ENCODE measurements around the gene RNF166. TPM values are rescaled to one million over a fixed set of nuclear protein-coding genes. Genes with fewer than 3 reads are reported as not detected.

RNF166 gene
- total and polyA plus RNA-seq, 2 donors (not counting 1 experiment from before 2014, with no cell fraction given): 6.6 to 9.7 TPM

DNA sequence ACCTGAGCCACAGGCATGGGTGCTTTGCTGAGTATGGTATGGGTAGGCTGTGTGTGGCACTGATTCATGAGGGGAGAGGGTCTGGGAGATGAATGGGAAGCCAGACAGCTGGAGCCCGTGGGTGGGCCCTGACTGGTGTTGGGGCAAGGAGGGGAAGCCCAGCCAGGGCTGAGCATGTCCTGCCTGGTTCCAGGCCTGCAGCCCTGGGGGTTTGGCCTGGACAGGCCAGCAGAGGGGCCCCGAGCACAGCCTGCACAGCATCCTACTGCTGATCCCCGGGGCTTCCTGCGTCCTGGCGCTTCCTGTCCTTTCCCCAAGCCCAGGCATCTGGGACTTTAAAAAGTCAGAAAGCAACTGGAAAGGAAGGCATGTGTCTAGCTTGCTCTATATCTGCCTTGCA is 38.7 kb downstream of the RNF166 start:
- no peaks in the 10 kb centered on the region for H3K4me1 ChIP-seq (ENCODE audit: control insufficient read depth, extremely low read depth, insufficient read depth, low read length)
- DNase-seq (ENCODE audit: low read depth in 2 of 2): no peak
- no peak for TF ChIP-seq EZH2 (IDR thresholded peaks at IDR 0.05; ENCODE audit: low read length, missing control alignments)
- TF ChIP-seq, protein P1, sequence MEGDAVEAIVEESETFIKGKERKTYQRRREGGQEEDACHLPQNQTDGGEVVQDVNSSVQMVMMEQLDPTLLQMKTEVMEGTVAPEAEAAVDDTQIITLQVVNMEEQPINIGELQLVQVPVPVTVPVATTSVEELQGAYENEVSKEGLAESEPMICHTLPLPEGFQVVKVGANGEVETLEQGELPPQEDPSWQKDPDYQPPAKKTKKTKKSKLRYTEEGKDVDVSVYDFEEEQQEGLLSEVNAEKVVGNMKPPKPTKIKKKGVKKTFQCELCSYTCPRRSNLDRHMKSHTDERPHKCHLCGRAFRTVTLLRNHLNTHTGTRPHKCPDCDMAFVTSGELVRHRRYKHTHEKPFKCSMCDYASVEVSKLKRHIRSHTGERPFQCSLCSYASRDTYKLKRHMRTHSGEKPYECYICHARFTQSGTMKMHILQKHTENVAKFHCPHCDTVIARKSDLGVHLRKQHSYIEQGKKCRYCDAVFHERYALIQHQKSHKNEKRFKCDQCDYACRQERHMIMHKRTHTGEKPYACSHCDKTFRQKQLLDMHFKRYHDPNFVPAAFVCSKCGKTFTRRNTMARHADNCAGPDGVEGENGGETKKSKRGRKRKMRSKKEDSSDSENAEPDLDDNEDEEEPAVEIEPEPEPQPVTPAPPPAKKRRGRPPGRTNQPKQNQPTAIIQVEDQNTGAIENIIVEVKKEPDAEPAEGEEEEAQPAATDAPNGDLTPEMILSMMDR (conservative IDR thresholded peaks at IDR 0.05 in 1 of 2, IDR thresholded peaks at IDR 0.05 in 1 of 2; ENCODE audit: low read depth in 1 of 2, low read length in 2 of 2): no peak

DNA sequence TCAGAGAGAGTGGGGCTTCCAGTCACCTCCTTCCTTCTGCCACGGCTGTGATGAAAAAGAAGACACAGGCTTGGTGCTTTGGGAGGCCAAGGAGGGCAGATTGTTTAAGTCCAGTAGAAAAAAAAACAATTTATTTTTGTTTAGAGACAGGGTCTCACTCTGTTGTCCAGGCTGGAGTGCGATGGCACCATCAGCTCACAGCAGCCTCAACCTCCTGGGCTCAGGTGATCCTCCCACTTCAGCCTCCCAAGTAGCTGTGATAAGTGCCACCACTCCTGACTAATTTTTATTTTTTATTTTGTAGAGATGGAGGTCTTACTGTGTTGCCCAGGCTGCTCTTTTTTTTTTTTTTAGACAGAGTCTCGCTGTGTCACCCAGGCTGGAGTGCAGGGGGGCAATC is 40.6 kb downstream of the RNF166 start:
- no peaks in the 10 kb centered on the region for H3K9me3 ChIP-seq (ENCODE audit: control insufficient read depth, insufficient read depth, low read depth, low read length)
- DNase-seq (ENCODE audit: low read depth in 2 of 2): no peak
- no peaks in the 10 kb centered on the region for H3K27me3 ChIP-seq (ENCODE audit: control insufficient read depth, insufficient read depth, low read length)
- H3K79me2 ChIP-seq (ENCODE audit: control insufficient read depth, insufficient read depth, low read length): peaks cover 18% of the 10 kb centered on the region
- no peaks in the 10 kb centered on the region for H3K36me3 ChIP-seq (ENCODE audit: control insufficient read depth, insufficient read depth, low read length)
- H3K4me3 ChIP-seq (replicated peaks in 1 of 4; ENCODE audit: control extremely low read depth in 1 of 4, insufficient read depth in 1 of 4, low read depth in 3 of 4, low read length in 4 of 4): no peak overlapping the region
- no peak overlapping the region for H3K4me2 ChIP-seq (ENCODE audit: extremely low read depth, insufficient read depth, low read length)
- no peak for TF ChIP-seq EZH2 (IDR thresholded peaks at IDR 0.05; ENCODE audit: low read length, missing control alignments)
- TF ChIP-seq, protein P1 (conservative IDR thresholded peaks at IDR 0.05 in 1 of 2, IDR thresholded peaks at IDR 0.05 in 1 of 2; ENCODE audit: low read depth in 1 of 2, low read length in 2 of 2): no peak
- H3K9ac ChIP-seq (ENCODE audit: insufficient read depth, low read length): no peak overlapping the region
- H3K4me1 ChIP-seq (ENCODE audit: control insufficient read depth, extremely low read depth, insufficient read depth, low read length): no peaks in the 10 kb centered on the region
- no peak overlapping the region for H2AFZ ChIP-seq (ENCODE audit: low read length)
- H4K20me1 ChIP-seq (ENCODE audit: control insufficient read depth, extremely low read depth, insufficient read depth, low read length): no peaks in the 10 kb centered on the region
- H3K27ac ChIP-seq (ENCODE audit: insufficient read depth, low read length): no peak overlapping the region

More for the DNA sequence above, 38.7 kb downstream of the RNF166 start:
- Histone ChIP-seq H3K79me2 (ENCODE audit: control insufficient read depth, insufficient read depth, low read length) (peaks cover 3% of the 10 kb centered on the region), H3K36me3 (ENCODE audit: control insufficient read depth, insufficient read depth, low read length) (peaks cover 2% of the 10 kb centered on the region), H3K9me3 (ENCODE audit: control insufficient read depth, insufficient read depth, low read depth, low read length) (no peaks in the 10 kb centered on the region), H3K27me3 (ENCODE audit: control insufficient read depth, insufficient read depth, low read length) (no peaks in the 10 kb centered on the region), H2AFZ (ENCODE audit: low read length) (no peak overlapping the region), H3K4me3 (replicated peaks in 1 of 4; ENCODE audit: control extremely low read depth in 1 of 4, insufficient read depth in 1 of 4, low read depth in 3 of 4, low read length in 4 of 4) (no peak overlapping the region), H3K9ac (ENCODE audit: insufficient read depth, low read length) (no peak overlapping the region), H3K27ac (ENCODE audit: insufficient read depth, low read length) (no peak overlapping the region), H3K4me2 (ENCODE audit: extremely low read depth, insufficient read depth, low read length) (no peak overlapping the region), H4K20me1 (ENCODE audit: control insufficient read depth, extremely low read depth, insufficient read depth, low read length) (no peaks in the 10 kb centered on the region)

DNA sequence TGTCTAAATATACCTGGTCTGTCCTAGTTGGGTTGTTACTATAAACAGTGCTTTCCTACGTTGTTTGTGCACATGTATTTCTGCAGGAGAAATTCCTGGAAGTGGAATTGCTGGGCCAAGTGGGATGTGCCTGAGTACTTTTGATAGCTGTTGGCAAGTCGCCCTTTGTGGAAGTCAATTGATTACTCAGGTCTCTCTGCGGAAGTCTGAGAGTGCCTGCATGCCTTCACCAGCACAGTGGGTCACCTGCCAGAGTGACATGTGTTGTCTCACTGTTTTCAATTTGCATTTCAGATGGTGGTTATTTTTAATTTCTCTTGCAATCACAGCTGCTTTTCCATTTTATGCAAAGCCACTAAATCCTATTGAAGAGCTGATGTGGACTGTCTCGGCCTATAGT is 41.1 kb downstream of the RNF166 start:
- H4K20me1 ChIP-seq (ENCODE audit: control insufficient read depth, extremely low read depth, insufficient read depth, low read length): no peaks in the 10 kb centered on the region
- no peaks in the 10 kb centered on the region for H3K36me3 ChIP-seq (ENCODE audit: control insufficient read depth, insufficient read depth, low read length)
- no peak overlapping the region for H3K4me2 ChIP-seq (ENCODE audit: extremely low read depth, insufficient read depth, low read length)
- no peaks in the 10 kb centered on the region for H3K27me3 ChIP-seq (ENCODE audit: control insufficient read depth, insufficient read depth, low read length)
- H3K79me2 ChIP-seq (ENCODE audit: control insufficient read depth, insufficient read depth, low read length): peaks cover 19% of the 10 kb centered on the region
- H3K27ac ChIP-seq (ENCODE audit: insufficient read depth, low read length): no peak overlapping the region
- H3K9me3 ChIP-seq (ENCODE audit: control insufficient read depth, insufficient read depth, low read depth, low read length): no peaks in the 10 kb centered on the region
- H2AFZ ChIP-seq (ENCODE audit: low read length): no peak overlapping the region
- TF ChIP-seq, protein P1 (conservative IDR thresholded peaks at IDR 0.05 in 1 of 2, IDR thresholded peaks at IDR 0.05 in 1 of 2; ENCODE audit: low read depth in 1 of 2, low read length in 2 of 2): no peak
- no peak for TF ChIP-seq EZH2 (IDR thresholded peaks at IDR 0.05; ENCODE audit: low read length, missing control alignments)
- no peaks in the 10 kb centered on the region for H3K4me1 ChIP-seq (ENCODE audit: control insufficient read depth, extremely low read depth, insufficient read depth, low read length)
- H3K4me3 ChIP-seq (replicated peaks in 1 of 4; ENCODE audit: control extremely low read depth in 1 of 4, insufficient read depth in 1 of 4, low read depth in 3 of 4, low read length in 4 of 4): no peak overlapping the region
- no peak for DNase-seq (ENCODE audit: low read depth in 2 of 2)
- H3K9ac ChIP-seq (ENCODE audit: insufficient read depth, low read length): no peak overlapping the region
